Stimulated activated CD4-positive, alpha-beta T cell treated with anti-CD3 and anti-CD28 coated beads, Interleukin-2, amount 100 ng/mL, for 24 hours (primary cell): ENCODE results near the gene RYK.
A peak's percentile ranks its signal among the peaks of the same experiment; 100 is the strongest.
"Not testable (repeated sequence)": the region's sequence is repeated elsewhere in the genome, so short reads cannot be mapped to it uniquely, and the experiment has no call there.

Experiments
- DNase-seq, 2 donors: peaks; one replicate each; pipeline ENCODE4 v3.0.0-alpha.2; 2020

RYK gene

GRCh38 chr3:134253475-134254226, 3.0 kb upstream of the RYK start:
- DNase-seq: no peak

- no peak for DNase-seq
Observed at GRCh38 chr3:134252766-134253165, 2.1 kb upstream of the RYK start.

- DNase-seq: no peak
Observed at GRCh38 chr3:134251731-134252391, 1.2 kb upstream of the RYK start.

- DNase-seq: peak; percentile 49 to 62
Observed at GRCh38 chr3:134249935-134250716, 533 bp downstream of the RYK start.

GRCh38 chr3:134249296-134249841, 1.3 kb downstream of the RYK start:
- DNase-seq: no peak

GRCh38 chr3:134244921-134245320, 5.7 kb downstream of the RYK start:
- DNase-seq: no peak

GRCh38 chr3:134242649-134243617, 7.7 kb downstream of the RYK start:
- DNase-seq: no peak

GRCh38 chr3:134239538-134239937, 11.1 kb downstream of the RYK start:
- no peak for DNase-seq

- no peak for DNase-seq
Observed at GRCh38 chr3:134237454-134238145, 13.1 kb downstream of the RYK start.

- DNase-seq: no peak
Observed at GRCh38 chr3:134236505-134237170, 14.0 kb downstream of the RYK start.

- DNase-seq: no peak
Observed at GRCh38 chr3:134235577-134236076, 15.0 kb downstream of the RYK start.

GRCh38 chr3:134232951-134233350, 17.7 kb downstream of the RYK start:
- no peak for DNase-seq

- no peak for DNase-seq
Observed at GRCh38 chr3:134232151-134232550, 18.5 kb downstream of the RYK start.

GRCh38 chr3:134231131-134231530, 19.5 kb downstream of the RYK start:
- DNase-seq: no peak

- DNase-seq: no peak
Observed at GRCh38 chr3:134229038-134229437, 21.6 kb downstream of the RYK start.

- no peak for DNase-seq
Observed at GRCh38 chr3:134228479-134228878, 22.2 kb downstream of the RYK start.

- DNase-seq: no peak
Observed at GRCh38 chr3:134228035-134228434, 22.6 kb downstream of the RYK start.

GRCh38 chr3:134224796-134225156, 25.9 kb downstream of the RYK start:
- DNase-seq: not testable (repeated sequence)

- DNase-seq: no peak
Observed at GRCh38 chr3:134222835-134223234, 27.8 kb downstream of the RYK start.

- no peak for DNase-seq
Observed at GRCh38 chr3:134216851-134217250, 33.8 kb downstream of the RYK start.
